Lung (tissue), 16 donors: ENCODE results near the gene ADGRG1. TPM values are rescaled to one million over a fixed set of nuclear protein-coding genes. Genes with fewer than 3 reads are reported as not detected.

Experiments
- ATAC-seq: fragments of 200-7000 bp; cut with Tn5 transposase; one replicate; pipeline ENCODE4 v1.9.1; 2020; ENCODE audit warnings: moderate number of reproducible peaks; ENCODE audit not compliant: insufficient read depth, low FRiP score
- DNase-seq, 3 donors: peaks; one replicate each; pipeline ENCODE4 v3.0.0-alpha.2; 2013 to 2017
- H3K27ac ChIP-seq, 2 donors: one replicate each; pipeline ENCODE4 v1.5.1; 2013; ENCODE audit warnings: mild to moderate bottlenecking in 2 of 2, moderate library complexity in 2 of 2, control low read depth in 1 of 2, inconsistent platforms in 1 of 2, low read depth in 1 of 2, low read length in 1 of 2
- H3K27me3 ChIP-seq, 3 donors: one replicate each; pipeline ENCODE4 v1.5.1; 2013; ENCODE audit warnings: low read length in 2 of 3; ENCODE audit not compliant: control insufficient read depth in 3 of 3, insufficient read depth in 3 of 3
- H3K36me3 ChIP-seq, 4 donors: one replicate each; pipeline ENCODE4 v1.5.1; 2013; ENCODE audit warnings: low read length in 4 of 4, mild to moderate bottlenecking in 1 of 4, moderate library complexity in 1 of 4; ENCODE audit not compliant: control insufficient read depth in 4 of 4, insufficient read depth in 4 of 4
- H3K4me1 ChIP-seq, 5 donors: one replicate each; pipeline ENCODE4 v1.5.1; 2013; ENCODE audit warnings: low read length in 5 of 5, mild to moderate bottlenecking in 2 of 5, moderate library complexity in 1 of 5; ENCODE audit not compliant: control insufficient read depth in 5 of 5, insufficient read depth in 5 of 5
- H3K4me3 ChIP-seq: one replicate; pipeline ENCODE4 v1.5.1; 2013; ENCODE audit warnings: mild to moderate bottlenecking, control low read depth, moderate library complexity
- H3K9ac ChIP-seq, 2 donors: one replicate each; pipeline ENCODE4 v1.5.1; 2013; ENCODE audit warnings: low read length in 2 of 2, control low read depth in 1 of 2; ENCODE audit not compliant: insufficient read depth in 1 of 2
- H3K9me3 ChIP-seq, 4 donors: one replicate each; pipeline ENCODE4 v1.5.1; 2013; ENCODE audit warnings: low read length in 3 of 4, mild to moderate bottlenecking in 1 of 4, moderate library complexity in 1 of 4; ENCODE audit not compliant: control insufficient read depth in 4 of 4, insufficient read depth in 3 of 4
- WGBS, 2 donors: extraction: QIAGEN DNeasy Blood & Tissue Kit; methylation state at CpG; one replicate each; pipeline ENCODE4 v1.1.7; 2013; 5-methylcytosine and 5-hydroxymethylcytosine counted together
- long read RNA-seq, 5 donors: transcript quantifications; one replicate each; lab custom pipeline, GENCODE V29; 2026
- polyA plus RNA-seq, 2 donors: library from polyadenylated mRNA; stranded (reverse); fragments of 200-250 nt; gene quantifications; one replicate each; pipeline ENCODE4 v1.2.1, GENCODE V29; 2013
- total RNA-seq, 2 donors: library from RNA; depleted of rRNA in 1 of 2; stranded (reverse); fragments of >200 nt in 1 of 2; gene quantifications; one replicate each; pipeline ENCODE4 v1.2.1, GENCODE V29; 2014 to 2021
- TF ChIP-seq, protein P1 (sequence below): IDR thresholded peaks from 2 replicates; pipeline ENCODE4 v1.5.1; 2012; ENCODE audit warnings: mild to moderate bottlenecking; ENCODE audit errors: control extremely low read depth, extremely low read depth
- donor health status: control.
- donor health status: control.
- donor health status: Bipolar disorder and iron deficiency.
- donor health status: healthy.
- donor health status: DM: yes; HTN: yes; CAD: no.

ADGRG1 gene
- total RNA-seq (10 to 100 TPM in 1 of 2 donors, 1 to 10 TPM in 1; 8.8 to 74.4 TPM), polyA plus RNA-seq (10 to 100 TPM; 18.9 to 37.2 TPM)
- long read RNA-seq, donor 1, partial matches to known transcripts: 0 of 1 reads
- long read RNA-seq, donor 1, other reads (novel, unspliced or antisense): 0 of 1 reads
- long read RNA-seq, donor 2: 0 reads
- long read RNA-seq, donor 3, partial matches to known transcripts: 0 of 1 reads
- long read RNA-seq, donor 3, other reads (novel, unspliced or antisense): 0 of 1 reads
- long read RNA-seq, donor 4: 0 reads
- long read RNA-seq, donor 5, partial matches to known transcripts: 10 of 12 reads
- long read RNA-seq, donor 5, other reads (novel, unspliced or antisense): 0 of 12 reads

DNA sequence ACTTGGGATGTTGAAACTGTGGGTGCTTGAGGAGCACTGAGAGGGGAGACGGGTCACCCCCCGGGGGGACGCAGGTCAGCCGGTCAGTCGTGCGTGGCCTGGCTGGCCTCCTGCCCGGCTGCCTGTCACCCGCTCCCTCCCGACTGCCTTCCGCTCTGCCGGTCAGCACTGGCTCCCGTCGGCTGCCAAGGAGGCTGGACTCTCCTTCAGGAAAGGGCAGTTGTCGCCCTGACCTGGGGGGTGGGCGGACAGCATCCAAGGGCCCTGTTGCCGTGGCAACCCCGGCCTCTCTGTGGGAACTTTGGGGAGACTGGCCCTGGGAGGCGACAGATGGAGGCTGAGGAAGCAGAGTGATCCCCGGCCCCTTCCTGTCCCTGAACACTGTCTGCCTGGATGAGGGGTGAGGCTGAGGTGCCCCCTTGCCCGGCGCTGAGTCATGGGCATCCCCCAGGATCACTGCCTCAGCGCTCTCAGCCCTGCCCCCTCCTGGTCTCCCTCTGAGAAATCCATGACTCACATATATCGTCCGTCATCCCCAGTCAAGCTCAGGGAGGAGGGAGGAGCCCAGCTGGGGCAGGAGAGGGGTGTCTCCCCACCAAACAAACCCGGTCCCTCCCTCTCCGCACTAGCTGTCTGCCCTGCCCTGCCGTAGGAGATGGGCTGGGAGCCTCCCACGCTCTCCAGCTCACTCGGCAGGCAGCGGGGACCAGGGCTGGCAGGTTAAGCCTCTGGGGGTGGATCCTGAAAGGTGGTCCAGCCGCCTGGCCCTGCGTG lies at the start of gene ADGRG1:
ADGRG1 (plus strand) TSS at position 623 of the 774 bp plus-strand sequence. CDS start 21,658 bp downstream, outside the sequence.
- H3K9ac ChIP-seq: no peak within 1 kb of the TSS
- H3K36me3 ChIP-seq: no peaks in the 10 kb centered on the region
- H3K27ac ChIP-seq: peak within 1 kb of the TSS; percentile 66 to 70
- peaks cover 0 to 3% (median 0%) of the 10 kb centered on the region in 3 donors for H3K27me3 ChIP-seq
- H3K4me1 ChIP-seq: peaks cover 0 to 20% (median 10%) of the 10 kb centered on the region in 5 donors
- no peaks in the 10 kb centered on the region for H3K9me3 ChIP-seq
- DNase-seq (peak; percentile 57 to 67 (median 60)), ATAC-seq (peak; percentile 61)
- WGBS, 2 donors: 26 to 31% methylated on average over 32 of the region's 32 CpGs
- peak within 1 kb of the TSS; percentile 23 for H3K4me3 ChIP-seq
- TF ChIP-seq, protein P1, sequence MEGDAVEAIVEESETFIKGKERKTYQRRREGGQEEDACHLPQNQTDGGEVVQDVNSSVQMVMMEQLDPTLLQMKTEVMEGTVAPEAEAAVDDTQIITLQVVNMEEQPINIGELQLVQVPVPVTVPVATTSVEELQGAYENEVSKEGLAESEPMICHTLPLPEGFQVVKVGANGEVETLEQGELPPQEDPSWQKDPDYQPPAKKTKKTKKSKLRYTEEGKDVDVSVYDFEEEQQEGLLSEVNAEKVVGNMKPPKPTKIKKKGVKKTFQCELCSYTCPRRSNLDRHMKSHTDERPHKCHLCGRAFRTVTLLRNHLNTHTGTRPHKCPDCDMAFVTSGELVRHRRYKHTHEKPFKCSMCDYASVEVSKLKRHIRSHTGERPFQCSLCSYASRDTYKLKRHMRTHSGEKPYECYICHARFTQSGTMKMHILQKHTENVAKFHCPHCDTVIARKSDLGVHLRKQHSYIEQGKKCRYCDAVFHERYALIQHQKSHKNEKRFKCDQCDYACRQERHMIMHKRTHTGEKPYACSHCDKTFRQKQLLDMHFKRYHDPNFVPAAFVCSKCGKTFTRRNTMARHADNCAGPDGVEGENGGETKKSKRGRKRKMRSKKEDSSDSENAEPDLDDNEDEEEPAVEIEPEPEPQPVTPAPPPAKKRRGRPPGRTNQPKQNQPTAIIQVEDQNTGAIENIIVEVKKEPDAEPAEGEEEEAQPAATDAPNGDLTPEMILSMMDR: no peak

DNA sequence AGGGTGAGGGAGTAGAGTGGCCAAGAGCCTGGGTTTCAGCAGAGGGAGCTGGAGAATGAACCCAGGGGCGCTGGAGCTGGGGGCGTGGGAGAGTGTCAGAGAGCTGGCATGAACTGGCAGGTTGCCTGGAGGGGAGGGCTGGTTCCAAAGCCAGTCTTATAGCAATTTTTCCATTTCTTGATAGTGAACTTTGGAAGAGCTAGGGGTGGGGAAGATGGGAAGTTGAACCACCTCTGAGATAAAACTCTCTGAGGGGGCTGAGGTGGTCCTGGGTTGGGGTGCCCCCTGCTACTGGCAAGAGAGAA lies 49.1 kb upstream of the ADGRG1 start:
- ATAC-seq (no peak), DNase-seq (no peak)
- 60 to 62% methylated on average over 2 of the region's 2 CpGs for WGBS, 2 donors
- Histone ChIP-seq H3K27me3 (no peaks in the 10 kb centered on the region), H3K9me3 (no peaks in the 10 kb centered on the region), H3K4me3 (no peak overlapping the region), H3K4me1 (peaks cover 0 to 5% (median 0%) of the 10 kb centered on the region in 5 donors), H3K27ac (no peak overlapping the region), H3K36me3 (no peaks in the 10 kb centered on the region), H3K9ac (no peak overlapping the region)
- TF ChIP-seq, protein P1: no peak

DNA sequence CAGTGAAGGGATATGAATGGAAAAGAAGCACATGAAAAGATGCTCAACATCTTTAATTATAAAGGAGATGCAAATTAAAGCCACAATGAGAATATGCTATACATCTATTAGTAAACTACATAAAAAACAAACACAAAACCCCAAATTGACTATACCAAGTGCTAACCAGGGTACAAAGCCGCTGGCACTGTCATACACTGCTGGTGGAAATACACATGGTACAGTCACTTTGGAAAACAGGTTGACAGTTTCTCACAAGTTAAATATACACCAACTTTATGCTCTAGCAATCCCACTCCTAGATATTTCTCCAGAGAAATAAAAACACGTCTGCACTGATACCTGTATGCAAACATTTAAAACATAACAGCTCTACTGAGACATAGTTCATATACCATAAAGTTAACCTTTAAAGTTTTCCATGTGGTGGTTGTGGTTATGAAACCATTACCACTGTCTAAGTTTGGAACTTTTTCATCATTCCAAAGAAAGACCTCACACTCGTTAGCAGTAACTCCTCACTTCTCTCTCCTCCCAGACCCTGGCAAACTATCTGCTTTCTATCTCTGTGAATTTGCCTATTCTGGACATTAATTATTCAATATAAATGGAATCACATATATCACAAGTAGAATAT lies 43.3 kb upstream of the ADGRG1 start:
- ATAC-seq (no peak), DNase-seq (no peak)
- no peak overlapping the region for H3K27ac ChIP-seq
- WGBS, 2 donors: 53 to 58% methylated on average over 3 of the region's 3 CpGs
- no peaks in the 10 kb centered on the region for H3K36me3 ChIP-seq
- no peaks in the 10 kb centered on the region for H3K9me3 ChIP-seq
- TF ChIP-seq, protein P1: no peak
- H3K27me3 ChIP-seq: no peaks in the 10 kb centered on the region
- H3K9ac ChIP-seq: no peak overlapping the region
- H3K4me3 ChIP-seq: no peak overlapping the region
- peaks cover 0 to 5% (median 0%) of the 10 kb centered on the region in 5 donors for H3K4me1 ChIP-seq
